Subcutaneous abdominal adipose tissue (tissue), 5 donors: ENCODE results near the gene RABL3.

Experiments used
- H3K27ac ChIP-seq: one replicate; pipeline ENCODE4 v1.7.0; 2013; ENCODE audit warnings: low read depth, mild to moderate bottlenecking, inconsistent platforms, low read length, moderate library complexity
- H3K27me3 ChIP-seq, 5 donors: one replicate each; pipeline ENCODE4 v1.7.0; 2013; ENCODE audit warnings: low read length in 5 of 5, inconsistent platforms in 1 of 5; ENCODE audit not compliant: control insufficient read depth in 5 of 5, insufficient read depth in 4 of 5
- H3K36me3 ChIP-seq, 5 donors: one replicate each; pipeline ENCODE4 v1.7.0; 2013; ENCODE audit warnings: low read length in 5 of 5; ENCODE audit not compliant: control insufficient read depth in 5 of 5, insufficient read depth in 5 of 5
- H3K4me1 ChIP-seq, 5 donors: one replicate each; pipeline ENCODE4 v1.7.0; 2013; ENCODE audit warnings: low read length in 5 of 5, mild to moderate bottlenecking in 3 of 5, moderate library complexity in 1 of 5; ENCODE audit not compliant: control insufficient read depth in 5 of 5, insufficient read depth in 5 of 5
- H3K4me3 ChIP-seq, 5 donors: one replicate each; pipeline ENCODE4 v1.7.0; 2013; ENCODE audit warnings: low read length in 5 of 5, low read depth in 1 of 5
- H3K9ac ChIP-seq, 5 donors: one replicate each; pipeline ENCODE4 v1.7.0; 2013; ENCODE audit warnings: low read length in 5 of 5, mild to moderate bottlenecking in 4 of 5, moderate library complexity in 3 of 5
- H3K9me3 ChIP-seq, 5 donors: one replicate each; pipeline ENCODE4 v1.7.0; 2013; ENCODE audit warnings: low read length in 5 of 5; ENCODE audit not compliant: control insufficient read depth in 5 of 5
- donor health status: healthy.
- donor health status: healthy.
- donor health status: healthy.
- donor health status: healthy.
- donor health status: healthy.

The RABL3 gene

DNA sequence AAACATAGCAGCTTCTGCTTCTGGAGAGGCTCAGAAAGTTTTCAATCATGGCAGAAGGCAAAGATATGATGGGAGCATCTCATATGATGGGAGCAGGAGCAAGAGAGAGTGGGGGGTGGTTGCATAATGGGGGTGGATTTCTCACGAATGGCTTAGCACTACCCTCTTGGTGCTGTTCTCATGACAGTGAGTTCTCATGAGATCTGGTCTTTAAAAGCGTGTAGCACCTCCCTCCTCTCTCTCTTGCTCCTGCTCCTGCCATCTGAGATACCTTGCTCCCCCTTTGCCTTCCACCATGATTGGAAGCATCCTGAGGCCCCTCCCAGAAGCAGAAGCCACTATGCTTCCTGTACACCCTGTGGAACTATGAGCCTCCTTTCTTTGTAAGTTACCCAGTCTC, 82.5 kb downstream of the RABL3 start:
- Histone ChIP-seq H3K27ac (no peak overlapping the region), H3K9ac (no peak overlapping the region), H3K4me1 (peaks cover 0 to 5% (median 0%) of the 10 kb centered on the region in 5 donors), H3K27me3 (no peaks in the 10 kb centered on the region), H3K9me3 (no peaks in the 10 kb centered on the region), H3K4me3 (no peak overlapping the region), H3K36me3 (no peaks in the 10 kb centered on the region)

- Histone ChIP-seq H3K27ac (no peak overlapping the region), H3K4me1 (peaks cover 0 to 5% (median 0%) of the 10 kb centered on the region in 5 donors), H3K9ac (no peak overlapping the region), H3K9me3 (no peaks in the 10 kb centered on the region), H3K27me3 (no peaks in the 10 kb centered on the region), H3K36me3 (no peaks in the 10 kb centered on the region), H3K4me3 (no peak overlapping the region)
These were observed 83.0 kb downstream of the RABL3 start for GRCh38 chr3:120659285-120659684.

GRCh38 chr3:120652896-120653545, 89.3 kb downstream of the RABL3 start:
- no peaks in the 10 kb centered on the region for H3K36me3 ChIP-seq
- no peaks in the 10 kb centered on the region for H3K9me3 ChIP-seq

DNA sequence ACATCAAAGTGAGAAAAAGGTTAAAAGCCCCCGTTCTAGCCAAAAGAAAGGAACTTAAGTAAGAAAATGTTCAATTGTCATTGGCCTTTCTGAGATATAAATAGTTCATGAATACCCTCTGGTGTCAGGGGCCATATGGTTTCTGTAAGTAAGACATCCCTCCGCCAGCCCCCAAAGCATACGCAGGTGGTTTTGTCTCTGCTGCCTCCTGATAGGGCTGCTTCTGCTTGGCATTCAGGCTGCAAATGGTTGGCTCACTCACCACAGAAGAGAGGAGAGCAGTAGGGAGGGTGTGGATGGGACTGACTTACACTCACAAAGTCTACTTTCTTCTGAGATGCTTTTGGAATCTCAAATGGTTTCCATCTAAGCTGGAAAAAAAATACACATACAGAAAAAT, 90.0 kb downstream of the RABL3 start:
- Histone ChIP-seq H3K36me3 (no peaks in the 10 kb centered on the region), H3K4me1 (no peaks in the 10 kb centered on the region), H3K27me3 (no peaks in the 10 kb centered on the region), H3K4me3 (no peak overlapping the region), H3K27ac (no peak overlapping the region), H3K9me3 (no peaks in the 10 kb centered on the region), H3K9ac (no peak overlapping the region)

More at GRCh38 chr3:120652896-120653545, 89.3 kb downstream of the RABL3 start:
- Histone ChIP-seq H3K4me3 (no peak overlapping the region), H3K9ac (no peak overlapping the region), H3K4me1 (no peaks in the 10 kb centered on the region), H3K27me3 (no peaks in the 10 kb centered on the region), H3K27ac (no peak overlapping the region)

- H3K27ac ChIP-seq: no peak overlapping the region
- no peaks in the 10 kb centered on the region for H3K27me3 ChIP-seq
- H3K36me3 ChIP-seq: no peaks in the 10 kb centered on the region
- H3K4me3 ChIP-seq: no peak overlapping the region
- H3K9me3 ChIP-seq: no peaks in the 10 kb centered on the region
- no peak overlapping the region for H3K9ac ChIP-seq
- no peaks in the 10 kb centered on the region for H3K4me1 ChIP-seq
These were observed 92.0 kb downstream of the RABL3 start for GRCh38 chr3:120650311-120650710.

- no peak overlapping the region for H3K9ac ChIP-seq
- no peak overlapping the region for H3K27ac ChIP-seq
- peaks cover 0 to 3% (median 0%) of the 10 kb centered on the region in 5 donors for H3K4me1 ChIP-seq
- H3K27me3 ChIP-seq: no peaks in the 10 kb centered on the region
- no peak overlapping the region for H3K4me3 ChIP-seq
- no peaks in the 10 kb centered on the region for H3K36me3 ChIP-seq
- no peaks in the 10 kb centered on the region for H3K9me3 ChIP-seq
These were observed 92.5 kb downstream of the RABL3 start for GRCh38 chr3:120649830-120650233.

GRCh38 chr3:120648290-120648689, 94.0 kb downstream of the RABL3 start:
- no peaks in the 10 kb centered on the region for H3K36me3 ChIP-seq
- H3K9ac ChIP-seq: no peak overlapping the region
- H3K4me1 ChIP-seq: peaks cover 0 to 5% (median 0%) of the 10 kb centered on the region in 5 donors
- H3K4me3 ChIP-seq: no peak overlapping the region
- H3K9me3 ChIP-seq: no peaks in the 10 kb centered on the region
- no peaks in the 10 kb centered on the region for H3K27me3 ChIP-seq
- no peak overlapping the region for H3K27ac ChIP-seq

DNA sequence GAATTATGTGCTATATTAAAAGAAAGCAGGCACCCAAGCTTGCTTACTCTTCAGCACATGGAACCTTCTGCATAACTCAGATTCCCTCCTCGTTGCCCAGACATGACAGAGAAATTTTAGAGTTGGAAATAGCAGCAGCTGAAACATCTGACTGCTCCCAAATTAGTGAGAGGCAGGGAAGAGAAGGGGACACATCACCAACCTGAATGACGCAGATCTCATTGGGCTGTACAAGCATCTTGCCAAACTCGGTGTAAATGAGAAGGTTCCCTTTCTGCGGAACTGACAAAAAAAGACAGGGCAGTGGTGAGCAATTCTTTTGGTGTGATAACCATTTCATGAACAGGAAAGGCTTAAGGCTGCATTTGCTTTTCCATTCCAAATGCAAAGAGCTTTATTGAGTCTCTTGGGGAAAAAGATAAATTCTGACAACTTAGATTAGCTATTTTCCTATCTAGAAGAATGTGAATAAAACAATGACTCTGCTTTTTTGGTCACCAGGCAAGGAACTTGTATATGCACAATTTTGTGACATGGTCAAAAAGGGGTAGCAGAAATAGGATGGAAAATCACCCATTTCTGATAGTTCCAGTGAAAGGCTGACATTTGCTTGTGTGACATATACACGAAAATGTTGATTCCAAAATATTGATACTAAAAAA, 95.4 kb downstream of the RABL3 start:
- Histone ChIP-seq H3K36me3 (no peaks in the 10 kb centered on the region), H3K4me3 (no peak overlapping the region), H3K4me1 (peaks cover 0 to 11% (median 0%) of the 10 kb centered on the region in 5 donors), H3K27me3 (no peaks in the 10 kb centered on the region), H3K27ac (no peak overlapping the region), H3K9me3 (no peaks in the 10 kb centered on the region), H3K9ac (no peak overlapping the region)

DNA sequence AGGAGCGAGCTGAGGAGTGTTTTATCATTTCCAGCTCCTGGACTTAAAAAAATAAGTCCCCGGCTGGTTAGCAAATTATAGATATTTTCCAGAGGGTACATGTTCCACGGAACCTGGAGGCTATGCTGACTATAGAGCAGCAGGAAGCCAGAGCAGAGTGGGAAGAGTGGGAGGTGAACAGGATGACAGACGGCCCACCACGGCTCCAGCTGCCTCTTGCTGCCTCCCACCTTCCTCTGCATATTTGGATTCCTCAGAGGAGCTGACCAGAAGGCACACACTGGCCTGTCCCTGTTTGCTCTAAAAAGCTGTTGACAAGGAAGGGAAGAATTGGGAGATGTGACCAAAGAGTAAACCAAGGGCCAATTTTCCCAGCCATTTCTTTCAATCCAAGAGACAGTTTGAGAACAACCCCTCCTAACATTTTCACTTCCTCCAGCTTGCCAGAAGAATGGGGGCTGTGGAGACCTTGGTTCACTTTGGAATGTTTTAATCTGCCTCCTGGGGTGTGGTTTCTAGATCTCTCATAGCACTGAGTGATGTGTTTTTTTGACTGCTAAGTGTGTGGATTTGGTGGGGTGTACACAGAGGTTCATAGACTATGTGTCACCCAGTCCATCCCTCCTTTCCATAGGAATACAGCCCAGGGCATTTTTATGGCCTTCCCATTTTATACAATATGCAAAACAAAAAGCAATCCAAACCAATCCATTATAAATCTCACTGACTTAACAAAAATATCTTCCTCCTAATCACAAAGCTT, 97.1 kb downstream of the RABL3 start:
- no peaks in the 10 kb centered on the region for H3K9me3 ChIP-seq
- H3K4me3 ChIP-seq: no peak overlapping the region
- H3K27ac ChIP-seq: no peak overlapping the region
- peaks cover 0 to 16% (median 7%) of the 10 kb centered on the region in 5 donors for H3K4me1 ChIP-seq
- H3K36me3 ChIP-seq: no peaks in the 10 kb centered on the region
- no peak overlapping the region for H3K9ac ChIP-seq
- H3K27me3 ChIP-seq: no peaks in the 10 kb centered on the region

GRCh38 chr3:120642368-120642948, 99.9 kb downstream of the RABL3 start:
- Histone ChIP-seq H3K27me3 (no peaks in the 10 kb centered on the region), H3K4me3 (no peak overlapping the region), H3K9ac (no peak overlapping the region), H3K27ac (no peak overlapping the region), H3K9me3 (no peaks in the 10 kb centered on the region), H3K4me1 (peaks cover 0 to 20% (median 9%) of the 10 kb centered on the region in 5 donors), H3K36me3 (no peaks in the 10 kb centered on the region)
